IMR-90 (cell line): ENCODE results near the gene ZMYM4. TPM values are rescaled to one million over a fixed set of nuclear protein-coding genes. Genes with fewer than 3 reads are reported as not detected.
A peak's percentile ranks its signal among the peaks of the same experiment; 100 is the strongest.

ENCODE experiments used
- ATAC-seq: fragments of 200-7000 bp; cut with Tn5 transposase; 2 replicates; pipeline ENCODE4 v1.9.1; 2020; ENCODE audit warnings: low read depth, mild to moderate bottlenecking, moderate library complexity
- BruUV-seq: library from RNA; stranded (reverse); fragments of 400-500 nt; replicated peaks from 2 replicates; lab custom pipeline; 2021; lab: Mats Ljungman, UMichigan
- CTCF ChIA-PET: fragments of 300-600 bp; formaldehyde crosslinking; extraction: SDS; loops from one replicate; lab custom pipeline; 2021; ENCODE audit warnings: antibody characterized with exemption; lab: Yijun Ruan, JAX
- POLR2A ChIA-PET: fragments of 300-600 bp; sonication (Branson Sonifier 250); formaldehyde crosslinking; loops from one replicate; lab custom pipeline; 2022; ENCODE audit warnings: antibody characterized with exemption; ENCODE audit not compliant: unreplicated experiment; lab: Charles Lee
- DNase-seq: peaks from one replicate; pipeline ENCODE4 v3.0.0; 2013
- H2AFZ ChIP-seq: replicated peaks from 2 replicates; pipeline ENCODE3; 2013; ENCODE audit warnings: low read length, mild to moderate bottlenecking; ENCODE audit not compliant: poor library complexity
- H2AK5ac ChIP-seq: 2 replicates; pipeline ENCODE4 v1.6.1; 2013; ENCODE audit warnings: low read depth, low read length, inconsistent platforms
- H2AK9ac ChIP-seq: replicated peaks from 2 replicates; pipeline ENCODE3; 2013; ENCODE audit warnings: mild to moderate bottlenecking, low read depth, low read length, moderate library complexity; ENCODE audit not compliant: poor library complexity
- H2BK120ac ChIP-seq: 2 replicates; pipeline ENCODE4 v1.6.1; 2013; ENCODE audit warnings: low read depth, low read length, inconsistent platforms
- H2BK15ac ChIP-seq: 3 replicates; pipeline ENCODE4 v1.6.1; 2013; ENCODE audit warnings: low read depth, low read length, inconsistent platforms
- H2BK20ac ChIP-seq: 2 replicates; pipeline ENCODE4 v1.6.1; 2013; ENCODE audit warnings: low read depth, mild to moderate bottlenecking, inconsistent platforms, low read length, moderate library complexity
- H2BK5ac ChIP-seq: 2 replicates; pipeline ENCODE4 v1.6.1; 2013; ENCODE audit warnings: mild to moderate bottlenecking, low read depth, low read length, inconsistent platforms; ENCODE audit not compliant: poor library complexity, severe bottlenecking
- H3K14ac ChIP-seq: replicated peaks from 2 replicates; pipeline ENCODE4 v1.6.1; 2013; ENCODE audit warnings: low read depth, low read length, inconsistent platforms
- H3K18ac ChIP-seq: 2 replicates; pipeline ENCODE4 v1.6.1; 2013; ENCODE audit warnings: low read depth, low read length, control low read depth
- H3K23ac ChIP-seq: 2 replicates; pipeline ENCODE4 v1.6.1; 2013; ENCODE audit warnings: low read depth, low read length, inconsistent platforms
- H3K27ac ChIP-seq: 2 replicates; pipeline ENCODE4 v1.5.1; 2013; ENCODE audit warnings: mild to moderate bottlenecking, control low read depth, low read length; ENCODE audit not compliant: insufficient read depth
- H3K27me3 ChIP-seq: 2 replicates; pipeline ENCODE4 v1.6.1; 2013; ENCODE audit warnings: low read length; ENCODE audit not compliant: control insufficient read depth, insufficient read depth
- H3K36me3 ChIP-seq: 2 replicates; pipeline ENCODE4 v1.6.1; 2013; ENCODE audit warnings: low read length, mixed read lengths; ENCODE audit not compliant: control insufficient read depth, insufficient read depth
- H3K4ac ChIP-seq: 2 replicates; pipeline ENCODE4 v1.6.1; 2013; ENCODE audit warnings: low read depth, low read length, inconsistent platforms
- H3K4me1 ChIP-seq: 2 replicates; pipeline ENCODE4 v1.6.1; 2013; ENCODE audit warnings: low read length, mixed read lengths; ENCODE audit not compliant: control insufficient read depth, insufficient read depth
- H3K4me2 ChIP-seq: 2 replicates; pipeline ENCODE4 v1.6.1; 2013; ENCODE audit warnings: low read depth, mild to moderate bottlenecking, control low read depth, low read length, moderate library complexity
- H3K4me3 ChIP-seq: 2 replicates; pipeline ENCODE4 v1.5.1; 2013; ENCODE audit warnings: low read depth, mild to moderate bottlenecking, control low read depth, low read length, moderate library complexity; ENCODE audit not compliant: insufficient read depth
- H3K56ac ChIP-seq: 2 replicates; pipeline ENCODE4 v1.6.1; 2013; ENCODE audit warnings: low read length, inconsistent platforms; ENCODE audit not compliant: insufficient read depth; ENCODE audit errors: extremely low read depth
- H3K79me1 ChIP-seq, 2 experiments: 2 replicates each; pipeline ENCODE4 v1.6.1; 2013; ENCODE audit warnings: low read length in 2 of 2, inconsistent platforms in 1 of 2, low read depth in 1 of 2
- H3K9ac ChIP-seq: 2 replicates; pipeline ENCODE4 v1.6.1; 2013; ENCODE audit warnings: low read depth, low read length, control low read depth
- H3K9me1 ChIP-seq: 2 replicates; pipeline ENCODE4 v1.6.1; 2013; ENCODE audit warnings: low read length, inconsistent platforms; ENCODE audit not compliant: insufficient read depth
- H3K9me3 ChIP-seq: 2 replicates; pipeline ENCODE4 v1.6.1; 2013; ENCODE audit warnings: low read length; ENCODE audit not compliant: control insufficient read depth, insufficient read depth
- H4K20me1 ChIP-seq: 2 replicates; pipeline ENCODE4 v1.6.1; 2013; ENCODE audit warnings: low read length, inconsistent platforms; ENCODE audit not compliant: insufficient read depth
- H4K5ac ChIP-seq: 2 replicates; pipeline ENCODE4 v1.6.1; 2013; ENCODE audit warnings: mild to moderate bottlenecking, low read depth, low read length, control low read depth
- H4K8ac ChIP-seq, 2 experiments: 2 replicates each; pipeline ENCODE4 v1.6.1; 2013; ENCODE audit warnings: low read depth in 2 of 2, low read length in 2 of 2, control low read depth in 1 of 2, inconsistent platforms in 1 of 2
- H4K91ac ChIP-seq: 2 replicates; pipeline ENCODE4 v1.6.1; 2013; ENCODE audit warnings: low read depth, low read length, inconsistent platforms; ENCODE audit not compliant: insufficient read depth
- CEBPB ChIP-seq: IDR thresholded peaks from 2 replicates; pipeline ENCODE4 v1.6.1; 2012; ENCODE audit warnings: low read depth, low read length, improper control_type of control experiment
- CHD1 ChIP-seq: IDR thresholded peaks from 2 replicates; pipeline ENCODE4 v1.6.1; 2012; ENCODE audit warnings: low read depth, low read length, improper control_type of control experiment
- MAZ ChIP-seq: IDR thresholded peaks from 2 replicates; pipeline ENCODE4 v1.6.1; 2012; ENCODE audit warnings: low read depth, mild to moderate bottlenecking, low read length, improper control_type of control experiment, moderate library complexity, borderline replicate concordance
- NFE2L2 ChIP-seq: fragments of 150-350 bp; IDR thresholded peaks from 2 replicates; pipeline ENCODE4 v1.6.1; 2016; ENCODE audit warnings: low read depth, mild to moderate bottlenecking, low read length
- RCOR1 ChIP-seq: IDR thresholded peaks from 2 replicates; pipeline ENCODE4 v1.6.1; 2012; ENCODE audit warnings: mild to moderate bottlenecking, low read length, improper control_type of control experiment; ENCODE audit not compliant: insufficient replicate concordance
- RFX5 ChIP-seq: IDR thresholded peaks from 2 replicates; pipeline ENCODE4 v1.8.0; 2012; ENCODE audit warnings: low read depth, mild to moderate bottlenecking, low read length, moderate library complexity
- WGBS, 2 experiments: methylation state at CpG; one replicate each; pipeline versions ENCODE4 v1.1.5 to v1.1.7; 2013; ENCODE audit warnings: missing lambda C conversion rate in 2 of 2; ENCODE audit not compliant: insufficient read length in 1 of 2; ENCODE audit errors: extremely low coverage in 2 of 2; 5-methylcytosine and 5-hydroxymethylcytosine counted together
- dilution Hi-C: fragments of 300-500 bp; cut with HindIII; formaldehyde crosslinking; loops from one replicate; pipeline ENCODE4 v1.14.3; 2018; ENCODE audit warnings: low sequenced_read_pairs; ENCODE audit not compliant: unreplicated experiment
- in situ Hi-C: fragments of 300-500 bp; cut with MboI; formaldehyde crosslinking; loops from 3 replicates; pipeline ENCODE4 v1.14.3; 2019; ENCODE audit warnings: low sequenced_read_pairs, inconsistent platforms, mixed read lengths
- intact Hi-C: fragments of 100-400 bp; cut with micrococcal nuclease; formaldehyde crosslinking; loops from 2 replicates; pipeline ENCODE4 v1.10.0; 2022
- polyA plus RNA-seq, 3 experiments: library from polyadenylated mRNA; depleted of rRNA; stranded (reverse); fragments of >200 nt; gene quantifications; 2 replicates each; pipeline ENCODE4 v1.2.3, GENCODE V29; 2012; ENCODE audit warnings: low replicate concordance in 1 of 3
- total RNA-seq: library from RNA; depleted of rRNA; stranded (reverse); fragments of >200 nt; gene quantifications from 2 replicates; pipeline ENCODE4 v1.2.3, GENCODE V29; 2012
- TF ChIP-seq, protein P1 (sequence below): fragments of 150-350 bp; IDR thresholded peaks from 2 replicates; pipeline ENCODE4 v1.6.1; 2016; ENCODE audit warnings: low read depth, mild to moderate bottlenecking, low read length, moderate library complexity, borderline replicate concordance

Gene ZMYM4
- total and polyA plus RNA-seq, 2 of the 4 experiments (the other 2 are of a cell fraction): 14.7 to 53.8 TPM

DNA sequence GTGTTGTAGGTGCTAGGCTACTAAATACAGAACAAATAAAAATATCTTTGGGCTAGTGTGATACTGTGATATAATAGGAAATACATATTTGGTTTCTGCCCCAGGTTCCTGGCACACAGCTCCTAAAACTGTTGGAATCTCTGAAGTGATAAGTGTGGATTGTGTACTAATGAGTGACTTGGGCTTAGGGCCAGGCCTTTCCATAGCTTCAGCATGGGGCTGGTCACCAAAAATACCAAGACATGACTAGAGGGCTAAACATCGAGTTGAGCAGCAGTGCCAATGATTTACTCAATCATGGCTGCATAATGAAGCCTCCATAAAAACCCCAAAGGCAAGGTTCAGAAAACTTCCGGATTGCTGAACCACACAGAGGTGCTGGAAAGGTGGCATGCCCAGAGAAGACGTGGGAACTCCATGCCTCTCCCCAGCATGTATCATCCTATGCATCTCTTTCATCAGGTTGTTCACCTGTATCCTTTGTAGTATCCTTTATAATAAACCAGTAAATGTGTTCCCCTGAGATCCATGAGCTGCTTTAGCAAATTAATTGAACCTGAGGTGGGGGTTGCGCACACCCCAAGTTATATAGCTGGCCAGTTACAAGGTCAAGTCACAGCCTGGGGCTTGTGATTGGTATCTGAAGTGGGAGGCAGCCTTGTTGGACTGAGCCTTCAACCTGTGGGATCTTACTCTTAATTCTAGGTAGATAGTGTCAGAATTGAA, 51.6 kb downstream of the ZMYM4 start:
- Histone ChIP-seq H4K91ac (no peak overlapping the region), H3K9me3 (no peaks in the 10 kb centered on the region), H3K9me1 (peaks cover 7% of the 10 kb centered on the region; the same call in 1 of the 2 replicates), H2BK15ac (no peak overlapping the region), H2AK5ac (no peak overlapping the region), H3K4me3 (no peak overlapping the region), H3K79me1 (peaks cover 26 to 44% of the 10 kb centered on the region in 2 experiments), H2BK120ac (no peak overlapping the region), H4K5ac (no peak overlapping the region), H3K27ac (no peak overlapping the region), H2AK9ac (no peak overlapping the region), H3K9ac (no peak overlapping the region), H2BK5ac (no peak overlapping the region), H3K18ac (no peak overlapping the region), H3K56ac (no peak overlapping the region), H3K27me3 (no peaks in the 10 kb centered on the region), H2AFZ (no peak overlapping the region), H3K4ac (no peak overlapping the region), H4K8ac (no peak overlapping the region), H2BK20ac (no peak overlapping the region), H3K36me3 (0 out of 2 replicates have a peak, but pooled peaks cover 1% of the 10 kb centered on the region), H3K4me2 (no peak overlapping the region), H3K4me1 (no peaks in the 10 kb centered on the region), H3K14ac (no peak overlapping the region), H3K23ac (no peak overlapping the region), H4K20me1 (peaks cover 12% of the 10 kb centered on the region)
- intact Hi-C loops (no loop called here), in situ Hi-C loops (no loop called here), dilution Hi-C loops (no loop called here)
- no TSS peak for BruUV-seq
- CTCF ChIA-PET: no interaction called here
- WGBS, 2 experiments: 60% methylated on average over 1 of the region's 4 CpGs; no CpG with 5 or more reads in 1 of the 2 experiments
- TF ChIP-seq RCOR1: no peak
- TF ChIP-seq, protein P1, sequence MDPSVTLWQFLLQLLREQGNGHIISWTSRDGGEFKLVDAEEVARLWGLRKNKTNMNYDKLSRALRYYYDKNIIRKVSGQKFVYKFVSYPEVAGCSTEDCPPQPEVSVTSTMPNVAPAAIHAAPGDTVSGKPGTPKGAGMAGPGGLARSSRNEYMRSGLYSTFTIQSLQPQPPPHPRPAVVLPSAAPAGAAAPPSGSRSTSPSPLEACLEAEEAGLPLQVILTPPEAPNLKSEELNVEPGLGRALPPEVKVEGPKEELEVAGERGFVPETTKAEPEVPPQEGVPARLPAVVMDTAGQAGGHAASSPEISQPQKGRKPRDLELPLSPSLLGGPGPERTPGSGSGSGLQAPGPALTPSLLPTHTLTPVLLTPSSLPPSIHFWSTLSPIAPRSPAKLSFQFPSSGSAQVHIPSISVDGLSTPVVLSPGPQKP: no peak
- no peak for TF ChIP-seq NFE2L2
- TF ChIP-seq CEBPB: no peak
- TF ChIP-seq RFX5: no peak
- TF ChIP-seq MAZ: no peak
- TF ChIP-seq CHD1: no peak
- ATAC-seq (0 out of 2 replicates have a peak, but pooled peaks have one; percentile 15), DNase-seq (peak; percentile 31)
- POLR2A ChIA-PET: no interaction called here
